Hematopoietic multipotent progenitor cell treated with erythropoietin and hydrocortisone succinate and interleukin-3 and kit ligand, for 8 days (in vitro differentiated cells): ENCODE results near the gene CDK6.

Experiments used
- DNase-seq: peaks from one replicate; pipeline ENCODE4 v3.0.0-alpha.2; 2015

The CDK6 gene

GRCh38 chr7:92671505-92672169 lies 164.7 kb downstream of the CDK6 start:
- DNase-seq = no peak

DNA sequence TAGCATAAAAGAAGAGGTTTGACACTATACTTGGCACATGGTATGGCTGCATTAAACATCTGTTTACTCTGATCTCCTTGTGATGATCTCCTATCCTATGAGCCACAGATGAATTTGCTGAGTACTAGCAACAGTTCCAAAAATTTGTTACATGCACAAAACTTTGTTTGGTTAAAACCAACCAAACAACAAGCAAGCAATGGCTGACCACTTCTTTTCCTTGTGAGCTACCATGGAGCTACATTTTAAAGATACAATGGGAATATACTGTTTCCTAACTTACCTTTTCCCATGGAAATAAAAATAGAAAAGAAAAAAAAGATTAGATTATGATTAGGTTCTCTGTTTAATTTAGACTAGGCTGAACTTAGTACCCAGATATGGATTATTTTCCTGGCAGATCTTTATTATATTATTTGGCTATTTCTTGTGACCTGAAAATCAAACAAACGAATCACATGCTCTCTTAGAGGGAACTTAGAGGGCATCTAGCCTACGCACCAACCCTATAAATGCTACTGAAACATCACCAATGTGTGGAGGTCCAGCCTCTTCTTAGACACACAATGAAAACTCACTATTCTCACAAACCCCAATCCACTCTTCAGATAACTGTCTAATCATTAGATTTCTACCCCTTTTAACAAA lies 166.0 kb downstream of the CDK6 start:
- DNase-seq = no peak

GRCh38 chr7:92669616-92670165 lies 166.7 kb downstream of the CDK6 start:
- DNase-seq = no peak

DNA sequence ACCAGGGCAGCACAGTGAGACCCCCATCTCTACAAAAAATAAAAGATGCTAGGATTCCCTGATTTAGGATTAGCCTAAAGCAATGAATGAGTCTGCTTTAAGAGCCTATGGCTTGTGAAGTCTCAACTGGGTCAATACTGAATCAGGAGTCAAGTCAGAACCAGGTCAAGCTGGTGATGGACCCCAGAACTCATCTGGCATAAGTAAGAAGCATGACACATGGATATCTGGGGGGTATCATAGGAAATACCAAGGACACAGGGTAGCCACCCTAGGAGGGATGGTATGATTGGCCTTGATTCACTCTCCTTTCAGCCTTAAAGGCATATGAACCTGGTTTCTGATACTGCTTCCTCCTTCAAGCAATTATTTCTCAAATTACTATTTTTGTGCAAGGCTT lies 167.8 kb downstream of the CDK6 start:
- DNase-seq = no peak

DNA sequence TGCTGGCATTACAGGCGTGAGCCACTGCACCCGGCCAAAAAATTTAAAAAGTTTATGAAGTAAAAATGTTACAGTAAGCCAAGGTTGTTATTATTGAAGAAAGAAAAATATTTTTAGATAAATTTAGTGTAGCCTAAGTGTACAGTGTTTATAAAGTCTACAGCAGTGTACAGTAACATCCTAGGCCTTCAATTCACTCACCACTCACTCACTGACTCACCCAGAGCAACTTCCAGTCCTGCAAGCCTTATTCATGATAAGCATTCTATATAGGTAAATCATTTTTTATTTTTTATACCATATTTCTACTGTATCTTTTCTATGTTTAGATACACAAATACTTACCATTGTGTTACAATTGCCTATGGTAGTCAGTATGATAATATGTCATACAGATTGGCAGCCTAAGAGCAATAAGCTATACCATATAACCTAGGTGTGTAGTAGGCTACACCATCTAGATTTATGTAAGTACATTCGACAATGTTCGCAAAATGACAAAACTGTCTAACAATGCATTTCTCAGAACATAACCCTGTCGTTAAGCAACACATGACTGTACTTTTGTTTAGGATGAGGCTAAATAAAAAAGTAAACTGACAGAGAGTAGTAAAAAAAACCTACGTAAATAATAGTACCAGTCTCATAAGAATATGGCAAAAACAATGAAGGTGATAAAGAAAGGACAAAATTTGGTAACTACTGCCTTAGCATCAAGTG lies 168.4 kb downstream of the CDK6 start:
- DNase-seq = no peak

DNA sequence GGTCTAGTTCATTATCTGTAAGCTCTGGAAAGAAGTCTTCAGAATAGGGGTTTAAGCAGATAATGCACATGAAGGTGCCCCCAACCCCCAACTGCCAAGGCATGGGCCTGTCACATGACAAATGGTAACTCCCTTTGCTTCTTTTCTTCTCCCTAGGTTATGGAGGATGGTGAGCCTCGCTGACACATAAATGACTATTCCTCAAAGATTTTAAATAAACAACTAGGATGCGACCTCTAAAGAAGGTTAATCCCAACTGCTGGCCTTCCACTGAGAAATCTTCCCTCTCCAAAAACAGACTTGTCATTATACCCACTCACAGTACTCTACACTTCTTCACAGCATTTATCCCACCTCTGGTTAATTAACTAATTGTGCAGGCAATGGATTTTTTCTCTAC lies 170.4 kb downstream of the CDK6 start:
- DNase-seq = no peak

GRCh38 chr7:92661651-92662050 lies 174.7 kb downstream of the CDK6 start:
- no peak for DNase-seq

DNA sequence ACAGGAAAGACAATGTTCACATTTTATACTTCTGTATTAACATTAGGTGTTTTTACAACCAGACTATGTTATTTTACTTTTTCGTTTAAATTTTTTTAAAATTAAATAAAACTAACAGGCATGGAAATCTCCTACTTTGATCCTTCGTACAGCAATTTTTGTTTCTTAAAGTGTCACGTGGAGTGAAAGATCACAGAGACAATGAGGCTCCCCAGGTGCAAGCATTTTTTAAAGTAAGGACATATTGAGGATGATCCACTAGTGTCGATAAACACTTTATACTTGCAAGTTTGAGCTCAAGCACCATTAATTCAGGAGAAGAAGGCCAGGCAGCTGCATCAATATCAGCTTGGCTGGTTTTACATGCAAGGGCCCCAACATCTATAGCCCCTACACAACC lies 177.7 kb downstream of the CDK6 start:
- DNase-seq = no peak

GRCh38 chr7:92657391-92657790 lies 179.0 kb downstream of the CDK6 start:
- peak; percentile 88 for DNase-seq

- peak; percentile 91 for DNase-seq
Measured at GRCh38 chr7:92656121-92656520, 180.3 kb downstream of the CDK6 start.

GRCh38 chr7:92655346-92655884 lies 181.0 kb downstream of the CDK6 start:
- peak; percentile 48 for DNase-seq

- DNase-seq = no peak
Measured at GRCh38 chr7:92653136-92653535, 183.2 kb downstream of the CDK6 start.

DNA sequence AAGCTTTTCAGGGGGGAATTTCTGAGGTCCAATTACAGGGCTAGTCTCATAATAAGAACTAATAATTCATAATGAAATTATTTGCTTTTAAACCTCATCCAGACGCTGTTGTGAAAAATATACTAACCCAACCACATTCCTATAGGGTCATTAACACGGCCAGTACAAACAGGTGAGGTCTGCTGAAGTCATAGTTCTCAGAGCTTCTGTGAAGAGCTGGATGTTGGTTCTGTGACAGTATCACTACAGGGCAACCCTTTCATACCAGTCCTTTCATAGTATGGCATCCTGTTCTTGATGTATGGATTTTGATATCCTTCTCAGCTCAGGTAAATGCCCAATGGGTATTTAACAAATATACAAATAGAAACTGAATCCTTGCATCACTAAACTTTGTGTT lies 183.8 kb downstream of the CDK6 start:
- no peak for DNase-seq

- DNase-seq = no peak
Measured at GRCh38 chr7:92650391-92650790, 186.0 kb downstream of the CDK6 start.

GRCh38 chr7:92648067-92648466 lies 188.3 kb downstream of the CDK6 start:
- DNase-seq = no peak

GRCh38 chr7:92647652-92648051 lies 188.7 kb downstream of the CDK6 start:
- no peak for DNase-seq

GRCh38 chr7:92647011-92647625 lies 189.3 kb downstream of the CDK6 start:
- no peak for DNase-seq

DNA sequence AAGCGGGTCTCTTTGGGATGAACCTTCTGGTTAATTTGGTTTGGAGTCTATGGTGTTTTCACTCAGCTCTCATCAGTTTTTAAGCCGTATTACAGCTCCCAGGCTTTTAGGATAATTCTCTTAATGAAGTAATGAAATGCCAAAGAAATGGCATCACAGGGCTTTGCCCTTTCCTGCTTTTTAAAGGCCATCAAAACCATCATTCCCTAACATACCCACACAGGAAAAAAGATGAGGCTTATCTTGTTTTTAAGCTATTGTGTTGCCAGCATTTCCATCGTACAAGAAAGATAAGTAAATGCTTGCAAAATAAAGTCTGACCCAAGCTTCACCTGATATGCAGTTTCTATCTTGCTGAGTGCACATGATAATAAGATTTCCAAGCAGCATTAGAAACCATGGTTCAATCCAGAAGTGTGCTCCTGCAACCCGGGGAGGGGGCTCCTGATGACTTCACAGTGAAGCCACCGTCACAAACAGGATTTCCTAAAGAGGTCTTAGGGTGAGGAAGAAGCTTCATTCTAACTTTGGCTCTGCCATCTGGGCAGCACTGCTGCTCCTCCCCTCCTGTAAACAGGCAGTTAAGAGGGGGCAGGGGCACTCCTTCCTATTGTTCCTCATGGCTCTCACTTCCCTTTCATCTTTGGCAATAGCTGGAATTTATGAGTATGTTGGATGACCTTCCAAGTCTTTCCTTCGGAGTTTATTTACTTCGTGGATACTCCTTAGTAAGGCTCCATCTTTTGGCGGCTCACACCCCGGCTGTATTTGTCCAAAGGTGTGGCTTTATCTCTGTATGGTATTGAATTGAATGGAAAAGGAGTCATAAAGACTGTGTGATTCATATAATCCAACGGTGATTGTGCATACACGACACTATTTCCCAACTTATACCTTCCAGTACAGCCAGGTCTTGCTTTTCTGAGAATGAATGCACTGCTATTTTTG lies 191.0 kb downstream of the CDK6 start:
- peak; percentile 60 for DNase-seq

DNA sequence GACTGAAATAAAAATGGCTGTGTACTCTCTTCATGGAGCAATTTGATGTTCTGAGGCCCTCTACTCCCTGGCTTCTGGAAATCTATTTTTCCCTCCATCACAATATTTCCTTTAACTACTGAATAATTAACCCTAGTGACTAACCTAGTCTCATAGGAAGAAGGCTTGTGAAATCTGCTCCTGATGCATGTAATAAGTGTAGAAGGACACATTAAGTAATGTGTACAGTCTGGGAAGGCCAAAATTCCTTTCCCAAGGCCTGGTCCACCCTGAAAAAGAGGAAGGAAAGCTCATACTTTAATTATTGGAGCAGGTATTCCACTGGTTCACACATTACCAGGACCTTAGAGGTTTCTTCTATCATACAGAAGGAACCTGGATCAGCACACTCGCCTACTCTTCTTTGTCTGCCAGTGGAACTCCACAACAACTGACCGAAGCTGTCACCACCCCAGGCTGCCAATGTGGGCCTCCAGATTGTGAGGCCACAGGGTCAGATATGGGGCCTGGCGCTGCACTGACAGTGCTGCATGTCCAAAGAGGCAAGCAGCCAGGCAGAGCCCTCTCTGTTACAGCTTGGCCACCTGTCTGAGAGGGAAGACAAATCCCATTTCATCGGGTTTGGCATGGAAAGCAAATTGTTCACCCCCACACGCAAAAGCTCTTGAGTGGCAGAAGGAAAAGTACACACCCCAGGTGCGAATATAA lies 191.8 kb downstream of the CDK6 start:
- peak; percentile 86 for DNase-seq

DNA sequence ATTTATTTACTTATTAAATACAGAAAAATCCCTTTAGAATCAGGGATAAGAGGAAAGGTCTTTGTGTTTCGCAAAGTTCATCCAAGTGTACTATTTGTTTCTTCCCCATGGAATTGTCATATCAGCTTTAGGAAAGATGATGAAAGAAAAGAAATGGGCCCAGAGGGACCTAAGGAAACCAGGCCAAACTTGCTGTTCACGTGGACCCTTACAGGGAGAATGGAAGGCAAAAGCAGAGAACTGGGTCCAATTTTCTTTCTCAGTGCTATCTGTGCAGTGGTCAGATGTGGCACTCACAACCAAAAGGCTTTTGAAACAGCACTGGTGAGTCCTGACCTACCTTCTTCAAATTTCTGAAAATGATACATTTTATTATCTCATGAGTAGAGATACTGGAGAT lies 192.6 kb downstream of the CDK6 start:
- no peak for DNase-seq

DNA sequence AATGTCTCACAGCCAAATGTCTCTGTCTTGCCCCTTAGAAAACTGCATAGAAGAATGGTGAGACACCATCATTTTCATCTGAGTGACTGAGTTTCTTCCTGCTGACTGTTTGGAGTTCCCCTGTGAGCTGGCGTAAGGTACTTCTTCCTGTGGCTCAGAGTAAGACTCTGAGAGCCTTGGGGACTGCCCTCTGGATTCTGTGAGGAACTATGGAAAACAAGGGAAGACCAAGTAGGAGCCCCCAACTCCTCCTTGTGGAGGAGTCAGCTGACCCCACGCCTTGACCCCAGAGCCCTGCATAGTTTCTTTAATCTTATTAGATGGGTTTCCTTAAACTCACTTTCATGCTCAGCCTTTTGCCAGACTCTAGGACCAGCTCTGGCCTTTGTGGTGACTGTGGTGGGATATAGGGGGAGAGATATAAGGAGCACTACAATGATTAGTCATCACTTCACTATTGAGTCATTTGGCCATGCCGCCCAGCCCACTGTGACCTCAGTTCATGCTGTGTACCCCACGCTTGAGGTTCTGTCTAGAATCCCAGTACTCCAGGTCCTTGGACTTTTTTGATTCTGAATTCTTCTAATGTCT lies 194.4 kb downstream of the CDK6 start:
- peak; percentile 79 for DNase-seq
